ENCODE data around the gene IL25. TPM values are rescaled to one million over a fixed set of nuclear protein-coding genes. Genes with fewer than 3 reads are reported as not detected.

The IL25 gene
- total and polyA plus RNA-seq, 2 of the 8 experiments (the other 6 are each of a cell fraction or from before 2014, with no cell fraction given), result not detected

- no peak overlapping the region for H3K4me2 ChIP-seq (ENCODE audit: insufficient read depth in 1 of 2, low read depth in 2 of 2, low read length in 2 of 2)
- no peak overlapping the region for H2BK5ac ChIP-seq (ENCODE audit: low read depth, low read length)
- H3K27ac ChIP-seq (ENCODE audit: low read depth, low read length), result no peak overlapping the region
- TF ChIP-seq SRF (IDR thresholded peaks at IDR 0.05; ENCODE audit: low read depth, low read length) (no peak), CHD1 (IDR thresholded peaks at IDR 0.05; ENCODE audit: low read depth, low read length) (no peak), CBX8 (IDR thresholded peaks at IDR 0.05; ENCODE audit: borderline replicate concordance, low read depth, low read length) (no peak), YY1 (IDR thresholded peaks at IDR 0.05; ENCODE audit: low read depth, low read length) (no peak), TCF12 (IDR thresholded peaks at IDR 0.05; ENCODE audit: low read depth, low read length) (no peak), GTF2F1 (IDR thresholded peaks at IDR 0.05; ENCODE audit: borderline replicate concordance, low read depth, low read length) (no peak), ATF3 (IDR thresholded peaks at IDR 0.05; ENCODE audit: insufficient read depth, low read depth, low read length) (no peak), FOSL1 (IDR thresholded peaks at IDR 0.05; ENCODE audit: insufficient read depth, low read depth, low read length) (no peak), USF2 (IDR thresholded peaks at IDR 0.05; ENCODE audit: low read length) (no peak), ATF2 (IDR thresholded peaks at IDR 0.05; ENCODE audit: low read length) (no peak), NANOG (IDR thresholded peaks at IDR 0.05; ENCODE audit: insufficient read depth, low read depth, low read length, poor library complexity, severe bottlenecking) (no peak)
- no peak overlapping the region for H3K9ac ChIP-seq (replicated peaks in 1 of 4; ENCODE audit: extremely low read depth in 1 of 4, low read depth in 3 of 4, low read length in 3 of 4)
- H2BK12ac ChIP-seq (ENCODE audit: low read depth, low read length), result no peak overlapping the region
- no peaks in the 10 kb centered on the region; a peak in 1 of 7 replicates for H3K27me3 ChIP-seq (replicated peaks in 1 of 4; ENCODE audit: control insufficient read depth in 3 of 4, extremely low read depth in 1 of 4, insufficient read depth in 3 of 4, low read length in 3 of 4)
- H3K23me2 ChIP-seq (ENCODE audit: low read depth, low read length), result no peaks in the 10 kb centered on the region
- ChIA-PET CTCF (ENCODE audit: partially characterized antibody) (interaction anchor here (1.3 kb wide), 2 partner anchors 10 to 22 kb away, joined by 3 read pairs; no protein-coding TSS in a partner anchor), POLR2A (ENCODE audit: partially characterized antibody) (no interaction called here)
- H3K56ac ChIP-seq (replicated peaks; ENCODE audit: insufficient read length, low read depth, low read length), result no peak overlapping the region
- H3K14ac ChIP-seq (ENCODE audit: insufficient read length), result no peak overlapping the region
- no peaks in the 10 kb centered on the region for H3K79me2 ChIP-seq (ENCODE audit: control insufficient read depth in 1 of 2, insufficient read depth in 2 of 2, low read length in 2 of 2)
- no peaks in the 10 kb centered on the region; a peak in 1 of 7 replicates for H3K4me1 ChIP-seq (replicated peaks in 1 of 4; ENCODE audit: control insufficient read depth in 3 of 4, insufficient read depth in 4 of 4, low read length in 3 of 4)
- DNase-seq (ENCODE audit: low read depth in 1 of 2, low spot score in 2 of 2) (no peak), FAIRE-seq (no peak)
- H3K9me3 ChIP-seq (ENCODE audit: insufficient read depth in 2 of 2, low read depth in 1 of 2, low read length in 1 of 2), result no peaks in the 10 kb centered on the region
- no peak overlapping the region for H4K8ac ChIP-seq (ENCODE audit: extremely low read depth, insufficient read depth, low read length)
- H2BK15ac ChIP-seq (ENCODE audit: low read length), result no peak overlapping the region
- peaks cover 0 to 2% of the 10 kb centered on the region in 2 experiments for H4K20me1 ChIP-seq (replicated peaks in 1 of 2; ENCODE audit: control insufficient read depth in 1 of 2, insufficient read depth in 2 of 2, low read length in 2 of 2)
- no peak overlapping the region for H4K5ac ChIP-seq (ENCODE audit: insufficient read length, low read depth, low read length)
- no peaks in the 10 kb centered on the region for H3K36me3 ChIP-seq (ENCODE audit: control insufficient read depth in 2 of 4, insufficient read depth in 4 of 4, low read length in 3 of 4)
- H2BK120ac ChIP-seq (replicated peaks; ENCODE audit: low read depth, low read length), result no peak overlapping the region
- H3K18ac ChIP-seq (ENCODE audit: extremely low read depth, low read length), result no peak overlapping the region
- no peak overlapping the region for H4K91ac ChIP-seq (replicated peaks; ENCODE audit: insufficient read length, low read length)
- 88% methylated on average over 4 of the region's 4 CpGs; no CpG with 5 or more reads in 1 of the 2 experiments for WGBS, 2 experiments (ENCODE audit: extremely low coverage in 1 of 2, insufficient coverage in 1 of 2, insufficient read length in 1 of 2, insufficient replicate concordance in 2 of 2, low coverage in 1 of 2, low lambda C conversion rate in 2 of 2, missing lambda C conversion rate in 1 of 2)
- no peaks in the 10 kb centered on the region for H3K79me1 ChIP-seq (ENCODE audit: low read depth, low read length)
- no peak overlapping the region for H2AK5ac ChIP-seq (ENCODE audit: low read depth, low read length)
- H3K23ac ChIP-seq (ENCODE audit: insufficient read length), result no peak overlapping the region
- no peak overlapping the region for H3K4ac ChIP-seq (replicated peaks; ENCODE audit: insufficient read length, low read depth, low read length)
- no peak overlapping the region for H2BK20ac ChIP-seq (ENCODE audit: low read length)
- no peak overlapping the region for H2AFZ ChIP-seq (ENCODE audit: low read length)
- H3K4me3 ChIP-seq (ENCODE audit: extremely low read depth in 1 of 4, insufficient read depth in 2 of 4, low read depth in 3 of 4, low read length in 4 of 4), result no peak overlapping the region
Observed at GRCh38 chr14:23401291-23401690, 28.7 kb downstream of the IL25 start.

Measured in H1 (cell line).